Measurements from ENCODE around the gene DNAH3.

Gene DNAH3

GRCh38 chr16:20956319-20956718 is 194.3 kb downstream of the DNAH3 start:
- TF ChIP-seq SIN3A (IDR thresholded peaks at IDR 0.05; ENCODE audit: borderline replicate concordance, insufficient read depth, low read length) (no peak), TAF1 (IDR thresholded peaks at IDR 0.05; ENCODE audit: borderline replicate concordance, insufficient read depth, low read length) (no peak), POLR2AphosphoS5 (IDR thresholded peaks at IDR 0.05; ENCODE audit: low read depth, low read length) (no peak), FOXP2 (optimal IDR thresholded peaks at IDR 0.05; ENCODE audit: borderline replicate concordance, extremely low read depth, extremely low read length, insufficient read depth) (no peak), REST (IDR thresholded peaks at IDR 0.05; ENCODE audit: insufficient read depth in 1 of 2, low read depth in 2 of 2, low read length in 2 of 2) (no peak)

- TF ChIP-seq REST (IDR thresholded peaks at IDR 0.05; ENCODE audit: insufficient read depth in 1 of 2, low read depth in 2 of 2, low read length in 2 of 2), result no peak
- TF ChIP-seq TAF1 (IDR thresholded peaks at IDR 0.05; ENCODE audit: borderline replicate concordance, insufficient read depth, low read length), result no peak
- no peak for TF ChIP-seq FOXP2 (optimal IDR thresholded peaks at IDR 0.05; ENCODE audit: borderline replicate concordance, extremely low read depth, extremely low read length, insufficient read depth)
- TF ChIP-seq SIN3A (IDR thresholded peaks at IDR 0.05; ENCODE audit: borderline replicate concordance, insufficient read depth, low read length), result no peak
These were observed 196.1 kb downstream of the DNAH3 start for GRCh38 chr16:20954574-20954973.

- no peak for TF ChIP-seq SIN3A (IDR thresholded peaks at IDR 0.05; ENCODE audit: borderline replicate concordance, insufficient read depth, low read length)
- no peak for TF ChIP-seq POLR2AphosphoS5 (IDR thresholded peaks at IDR 0.05; ENCODE audit: low read depth, low read length)
- no peak for TF ChIP-seq FOXP2 (optimal IDR thresholded peaks at IDR 0.05; ENCODE audit: borderline replicate concordance, extremely low read depth, extremely low read length, insufficient read depth)
- no peak for TF ChIP-seq TAF1 (IDR thresholded peaks at IDR 0.05; ENCODE audit: borderline replicate concordance, insufficient read depth, low read length)
- TF ChIP-seq REST (IDR thresholded peaks at IDR 0.05; ENCODE audit: insufficient read depth in 1 of 2, low read depth in 2 of 2, low read length in 2 of 2), result no peak
These were observed 198.3 kb downstream of the DNAH3 start for GRCh38 chr16:20952139-20952920.

- TF ChIP-seq REST (IDR thresholded peaks at IDR 0.05; ENCODE audit: insufficient read depth in 1 of 2, low read depth in 2 of 2, low read length in 2 of 2), result no peak
- no peak for TF ChIP-seq POLR2AphosphoS5 (IDR thresholded peaks at IDR 0.05; ENCODE audit: low read depth, low read length)
- no peak for TF ChIP-seq SIN3A (IDR thresholded peaks at IDR 0.05; ENCODE audit: borderline replicate concordance, insufficient read depth, low read length)
- TF ChIP-seq TAF1 (IDR thresholded peaks at IDR 0.05; ENCODE audit: borderline replicate concordance, insufficient read depth, low read length), result no peak
- TF ChIP-seq FOXP2 (optimal IDR thresholded peaks at IDR 0.05; ENCODE audit: borderline replicate concordance, extremely low read depth, extremely low read length, insufficient read depth), result no peak
These were observed 200.4 kb downstream of the DNAH3 start for GRCh38 chr16:20950294-20950693.
